ENCODE results near the gene COQ9. TPM values are rescaled to one million over a fixed set of nuclear protein-coding genes. Genes with fewer than 3 reads are reported as not detected.
"Not testable (repeated sequence)": the region's sequence is repeated elsewhere in the genome, so short reads cannot be mapped to it uniquely, and the experiment has no call there.

COQ9 gene
- total RNA-seq, 3 donors from 2014 or later = 44.5 to 47.2 (median 47.0) TPM

DNA sequence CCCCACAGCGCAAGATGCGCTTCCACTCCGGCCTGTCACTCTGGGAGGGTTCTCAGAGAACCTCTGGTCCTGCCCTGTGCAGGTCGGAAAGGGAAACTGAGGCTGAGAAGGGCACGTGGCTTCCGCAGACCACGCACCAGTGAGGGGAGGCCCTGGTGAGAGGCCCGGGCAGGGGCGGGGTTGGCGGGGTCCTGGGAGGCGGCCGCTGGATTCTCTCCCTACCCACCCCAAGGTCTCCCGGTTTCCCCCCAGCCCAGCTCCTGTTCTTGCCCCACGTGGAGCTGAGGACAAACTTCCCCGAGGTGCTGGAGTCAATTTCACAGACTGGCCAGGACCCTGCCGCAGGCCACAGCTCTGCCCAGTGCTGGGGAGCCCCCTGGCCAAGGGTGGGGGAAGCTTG, 31.2 kb upstream of the COQ9 start:
- no peaks in the 10 kb centered on the region for H3K36me3 Mint-ChIP-seq (ENCODE audit: insufficient read depth)
- no peaks in the 10 kb centered on the region for H3K9me3 Mint-ChIP-seq
- no peaks in the 10 kb centered on the region for H3K27me3 Mint-ChIP-seq (ENCODE audit: low read depth)
- H3K4me1 Mint-ChIP-seq (ENCODE audit: low read depth) = peaks cover 19% of the 10 kb centered on the region
- no peak overlapping the region for H3K4me3 Mint-ChIP-seq
- no peak for DNase-seq
- ATAC-seq = no peak

DNA sequence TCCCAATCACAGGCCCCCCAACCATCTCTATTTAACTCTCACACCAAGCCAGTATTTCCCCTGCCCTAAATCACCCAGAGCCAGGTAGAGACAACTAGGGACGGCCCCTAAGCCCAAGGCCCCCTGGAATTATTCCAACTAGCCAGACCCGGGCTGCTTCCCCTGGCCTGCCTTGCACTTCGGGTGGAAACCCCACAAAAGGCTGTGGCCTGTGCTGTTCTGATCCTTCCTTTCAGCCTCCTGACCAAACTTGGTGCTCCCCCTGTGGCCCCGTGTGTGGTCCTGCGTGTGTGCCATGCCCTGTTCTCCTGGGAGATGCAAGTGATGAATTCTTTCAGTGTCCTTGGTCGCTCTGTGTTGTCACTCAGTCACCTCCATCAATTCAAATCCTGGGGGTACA, 27.8 kb upstream of the COQ9 start:
- Mint-ChIP-seq H3K4me3 (no peak overlapping the region), H3K27me3 (ENCODE audit: low read depth) (no peaks in the 10 kb centered on the region), H3K4me1 (ENCODE audit: low read depth) (peaks cover 19% of the 10 kb centered on the region), H3K36me3 (ENCODE audit: insufficient read depth) (no peaks in the 10 kb centered on the region), H3K9me3 (no peaks in the 10 kb centered on the region)
- no peak for ATAC-seq
- DNase-seq = no peak

DNA sequence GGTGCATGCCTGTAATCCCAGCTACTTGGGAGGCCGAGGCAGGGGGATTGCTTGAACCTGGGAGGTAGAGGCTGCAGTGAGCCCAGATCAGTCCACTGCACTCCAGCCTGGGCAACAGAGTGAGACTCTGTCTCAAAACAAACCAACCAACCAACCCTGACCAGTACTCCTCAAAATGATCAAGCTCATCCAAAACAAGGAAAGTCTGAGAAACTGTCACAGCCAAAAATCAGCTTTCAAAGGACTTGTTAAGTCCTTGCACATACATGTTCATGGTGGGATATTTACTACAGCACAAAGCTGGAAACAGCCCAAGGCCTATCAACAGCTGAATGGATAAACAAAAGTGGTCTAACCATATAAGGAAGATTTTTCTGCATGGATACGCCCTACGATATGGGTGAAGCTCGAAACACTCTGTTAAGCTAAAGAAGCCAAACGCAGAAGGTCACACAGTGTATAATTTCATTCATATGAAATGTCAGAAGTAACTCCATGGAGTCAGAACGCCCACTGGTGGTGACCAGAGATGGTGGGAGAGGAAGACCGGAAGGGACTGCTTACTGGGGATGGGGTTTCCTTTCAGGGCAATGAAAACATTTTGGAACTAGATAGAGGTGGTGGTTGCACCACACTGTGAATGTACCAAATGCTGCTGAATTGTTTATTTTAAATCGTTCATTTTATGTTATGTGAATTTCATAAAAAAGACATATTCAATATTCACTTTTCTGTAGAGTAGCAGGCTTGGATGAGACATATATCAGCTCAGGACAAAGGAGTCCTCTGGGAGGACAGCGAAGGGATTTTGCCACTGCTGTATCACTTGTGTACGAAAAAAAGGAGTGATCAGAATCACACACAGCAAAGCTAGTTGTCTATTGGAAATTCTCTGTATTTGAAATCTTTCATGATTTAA, 25.0 kb upstream of the COQ9 start:
- H3K4me1 Mint-ChIP-seq (ENCODE audit: low read depth) = peaks cover 11% of the 10 kb centered on the region
- no peaks in the 10 kb centered on the region for H3K27me3 Mint-ChIP-seq (ENCODE audit: low read depth)
- peaks cover under 1% of the 10 kb centered on the region for H3K36me3 Mint-ChIP-seq (ENCODE audit: insufficient read depth)
- no peak overlapping the region for H3K4me3 Mint-ChIP-seq
- no peak for ATAC-seq
- no peaks in the 10 kb centered on the region for H3K9me3 Mint-ChIP-seq
- DNase-seq = no peak

DNA sequence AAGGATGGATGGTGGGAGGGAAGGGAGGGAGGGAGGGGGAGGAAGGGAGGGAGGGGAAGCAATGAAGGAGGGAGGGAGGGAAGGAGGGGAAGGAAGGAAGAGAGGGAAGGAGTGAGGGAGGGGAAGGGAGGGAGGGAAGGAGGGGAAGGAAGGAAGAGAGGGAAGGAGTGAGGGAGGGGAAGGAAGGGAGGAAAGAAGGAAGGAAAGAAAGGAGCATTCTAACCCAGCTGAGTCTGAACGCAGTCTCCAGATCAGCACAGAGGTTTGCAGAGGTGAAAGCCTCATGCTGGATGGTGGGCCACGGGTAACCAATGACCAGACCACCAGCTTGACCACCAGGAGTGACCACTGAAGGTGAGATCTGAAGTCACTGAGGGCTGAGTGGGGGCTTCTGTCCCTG, 24.1 kb upstream of the COQ9 start:
- H3K4me1 Mint-ChIP-seq (ENCODE audit: low read depth) = peaks cover 9% of the 10 kb centered on the region
- H3K27me3 Mint-ChIP-seq (ENCODE audit: low read depth) = no peaks in the 10 kb centered on the region
- no peak for ATAC-seq

DNA sequence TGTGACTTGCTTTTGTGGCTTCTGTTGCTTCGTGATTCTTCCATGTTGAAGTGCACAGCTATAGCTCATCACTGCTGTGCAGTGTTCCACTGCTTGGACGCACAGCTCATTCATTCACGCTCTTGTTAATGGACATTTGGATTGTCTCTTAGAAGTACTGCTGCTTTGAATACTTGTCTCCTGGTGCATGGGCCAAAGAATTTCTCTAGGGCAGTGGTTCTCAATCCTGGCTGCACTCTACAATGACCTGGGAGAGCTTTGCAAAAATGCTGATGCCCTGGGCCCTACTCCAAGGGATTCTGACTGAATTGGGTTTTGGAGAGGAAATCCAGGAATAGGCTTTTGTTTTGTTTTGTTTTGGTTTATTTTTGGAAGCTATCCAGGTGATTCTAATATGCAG, 22.7 kb upstream of the COQ9 start:
- Mint-ChIP-seq H3K4me3 (no peak overlapping the region), H3K9me3 (no peaks in the 10 kb centered on the region), H3K27me3 (ENCODE audit: low read depth) (no peaks in the 10 kb centered on the region), H3K36me3 (ENCODE audit: insufficient read depth) (peaks cover 14% of the 10 kb centered on the region), H3K4me1 (ENCODE audit: low read depth) (no peaks in the 10 kb centered on the region)
- ATAC-seq (no peak), DNase-seq (no peak)

More for the DNA sequence above, 24.1 kb upstream of the COQ9 start:
- Mint-ChIP-seq H3K9me3 (no peaks in the 10 kb centered on the region), H3K36me3 (ENCODE audit: insufficient read depth) (peaks cover 4% of the 10 kb centered on the region), H3K4me3 (no peak overlapping the region)
- no peak for DNase-seq

DNA sequence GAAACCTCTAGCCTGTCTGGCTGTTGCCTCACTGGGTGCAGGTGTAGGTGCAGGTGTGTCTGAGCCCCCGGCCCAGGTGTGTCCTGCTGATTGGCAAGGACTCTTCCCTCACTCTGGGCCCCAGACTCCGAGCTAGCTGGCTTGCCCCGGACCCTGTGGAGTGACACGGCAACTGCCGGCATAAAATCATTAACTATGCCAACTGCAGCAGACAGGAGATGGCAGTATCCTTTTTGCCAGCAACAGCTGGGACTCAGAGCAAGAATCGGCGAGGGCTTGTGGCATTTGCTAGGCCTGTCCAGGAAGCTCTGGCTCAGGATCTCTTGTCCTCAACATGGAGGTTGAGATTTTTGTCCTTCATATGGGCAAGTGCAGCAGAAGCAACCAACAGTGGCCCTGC, 20.9 kb upstream of the COQ9 start:
- DNase-seq (no peak), ATAC-seq (no peak)
- Mint-ChIP-seq H3K4me3 (no peak overlapping the region), H3K4me1 (ENCODE audit: low read depth) (no peaks in the 10 kb centered on the region), H3K27me3 (ENCODE audit: low read depth) (no peaks in the 10 kb centered on the region), H3K36me3 (ENCODE audit: insufficient read depth) (peaks cover 29% of the 10 kb centered on the region), H3K9me3 (no peaks in the 10 kb centered on the region)

DNA sequence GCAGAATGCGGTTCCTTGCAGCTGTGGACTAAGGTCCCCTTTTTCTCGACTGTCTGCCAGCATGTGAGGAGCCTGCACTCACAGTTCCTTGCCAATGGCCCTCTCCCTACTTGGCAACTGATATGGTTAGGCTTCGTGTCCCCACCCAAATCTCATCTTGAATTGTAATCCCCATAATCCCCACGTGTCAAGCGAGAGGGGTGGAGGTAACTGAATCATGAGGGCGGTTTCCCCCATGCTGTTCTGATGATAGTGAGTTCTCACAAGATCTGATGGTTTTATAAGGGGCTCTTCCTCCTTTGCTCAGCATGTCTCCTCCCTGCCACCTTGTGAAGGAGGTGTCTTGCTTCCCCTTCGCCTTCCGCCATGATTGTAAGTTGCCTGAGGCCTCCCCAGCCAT, 20.0 kb upstream of the COQ9 start:
- no peak for ATAC-seq
- Mint-ChIP-seq H3K4me3 (no peak overlapping the region), H3K4me1 (ENCODE audit: low read depth) (peaks cover 1% of the 10 kb centered on the region), H3K9me3 (no peaks in the 10 kb centered on the region), H3K36me3 (ENCODE audit: insufficient read depth) (peaks cover 31% of the 10 kb centered on the region), H3K27me3 (ENCODE audit: low read depth) (no peaks in the 10 kb centered on the region)
- no peak for DNase-seq

DNA sequence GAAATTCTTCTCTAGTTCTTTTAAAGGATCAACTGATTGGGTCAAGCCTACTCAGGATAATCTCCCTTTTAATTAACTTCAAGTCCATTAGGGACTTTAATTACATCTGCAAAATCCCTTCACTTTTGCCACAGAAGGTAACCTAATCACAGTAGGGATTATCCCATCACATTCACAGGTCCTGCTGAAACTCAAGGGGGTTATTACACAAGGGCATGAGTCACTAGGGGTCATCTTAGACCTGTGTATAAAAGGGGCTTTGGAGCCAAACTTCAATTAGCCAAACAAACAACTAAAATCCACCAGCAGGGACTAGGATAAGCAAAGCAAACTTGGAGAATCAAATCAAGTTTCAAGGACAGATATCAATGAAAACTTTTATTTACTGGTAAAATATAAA, 19.5 kb upstream of the COQ9 start:
- Mint-ChIP-seq H3K36me3 (ENCODE audit: insufficient read depth) (peaks cover 36% of the 10 kb centered on the region), H3K4me3 (no peak overlapping the region), H3K9me3 (no peaks in the 10 kb centered on the region), H3K4me1 (ENCODE audit: low read depth) (peaks cover 6% of the 10 kb centered on the region), H3K27me3 (ENCODE audit: low read depth) (no peaks in the 10 kb centered on the region)
- DNase-seq (no peak), ATAC-seq (no peak)

DNA sequence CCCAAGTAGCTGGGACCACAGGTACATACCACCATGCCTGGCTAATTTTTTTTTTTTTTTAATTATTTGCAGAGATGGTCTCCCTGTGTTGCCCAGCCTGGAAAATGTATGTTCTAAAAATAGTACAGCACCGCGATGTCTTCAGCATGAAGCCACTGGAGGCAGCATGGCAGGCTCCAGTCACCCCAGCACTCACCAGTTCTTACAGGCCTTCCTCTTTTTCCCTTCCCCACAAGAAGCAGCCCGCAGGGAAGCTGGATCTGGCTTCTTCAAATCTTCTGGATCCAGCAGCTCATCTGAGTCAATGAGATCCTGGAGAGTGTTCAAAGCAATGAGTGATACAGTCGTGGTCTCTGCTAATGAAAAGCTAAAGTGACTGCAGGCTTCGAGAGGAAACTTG, 16.3 kb upstream of the COQ9 start:
- DNase-seq (no peak), ATAC-seq (no peak)
- Mint-ChIP-seq H3K4me3 (no peak overlapping the region), H3K4me1 (ENCODE audit: low read depth) (peaks cover 30% of the 10 kb centered on the region), H3K27me3 (ENCODE audit: low read depth) (no peaks in the 10 kb centered on the region), H3K9me3 (no peaks in the 10 kb centered on the region), H3K36me3 (ENCODE audit: insufficient read depth) (peaks cover 52% of the 10 kb centered on the region)

DNA sequence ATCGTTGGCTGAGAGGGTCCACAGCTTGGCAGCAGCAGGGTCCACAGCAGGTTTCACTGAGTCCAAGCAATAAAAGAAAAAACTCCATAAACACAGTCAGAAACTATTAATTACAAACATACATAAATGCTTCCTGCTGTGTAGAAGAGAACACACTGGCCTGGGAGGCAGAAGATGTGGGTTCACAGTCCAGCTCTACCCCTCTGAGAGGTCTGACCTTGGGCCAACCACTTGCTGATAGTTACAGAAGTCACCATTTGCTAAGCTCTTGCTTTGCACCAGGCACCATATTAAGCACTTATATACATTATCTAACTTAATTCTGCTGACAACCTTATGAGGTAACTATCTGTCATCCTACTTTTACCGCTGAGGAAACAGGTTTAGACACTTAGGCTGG, 14.8 kb upstream of the COQ9 start:
- no peaks in the 10 kb centered on the region for H3K27me3 Mint-ChIP-seq (ENCODE audit: low read depth)
- H3K36me3 Mint-ChIP-seq (ENCODE audit: insufficient read depth) = peaks cover 52% of the 10 kb centered on the region
- H3K4me3 Mint-ChIP-seq = no peak overlapping the region
- H3K4me1 Mint-ChIP-seq (ENCODE audit: low read depth) = peaks cover 30% of the 10 kb centered on the region
- DNase-seq = no peak
- H3K9me3 Mint-ChIP-seq = no peaks in the 10 kb centered on the region
- ATAC-seq = no peak

DNA sequence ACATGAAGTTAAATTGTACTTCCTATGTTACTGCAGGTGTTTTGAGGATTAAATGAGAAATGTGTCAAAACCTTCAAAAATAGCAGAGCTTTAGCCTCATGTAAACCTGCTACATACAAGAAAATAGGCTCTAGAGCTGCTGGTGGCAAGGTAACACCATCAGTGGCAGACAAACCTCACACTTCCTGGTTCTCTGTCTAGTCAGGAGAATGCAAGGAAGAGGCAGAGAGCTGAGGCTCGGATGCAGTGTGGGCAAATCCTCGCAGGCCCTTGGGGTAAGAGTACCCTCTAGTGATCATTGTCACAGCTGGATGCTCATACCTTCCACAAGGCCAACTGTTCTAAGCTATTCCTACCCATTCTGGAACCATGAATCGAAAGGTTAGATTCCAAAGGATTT, 14.3 kb upstream of the COQ9 start:
- peaks cover 30% of the 10 kb centered on the region for H3K4me1 Mint-ChIP-seq (ENCODE audit: low read depth)
- no peaks in the 10 kb centered on the region for H3K27me3 Mint-ChIP-seq (ENCODE audit: low read depth)
- no peaks in the 10 kb centered on the region for H3K9me3 Mint-ChIP-seq
- no peak overlapping the region for H3K4me3 Mint-ChIP-seq
- no peak for DNase-seq
- no peak for ATAC-seq
- H3K36me3 Mint-ChIP-seq (ENCODE audit: insufficient read depth) = peaks cover 52% of the 10 kb centered on the region

DNA sequence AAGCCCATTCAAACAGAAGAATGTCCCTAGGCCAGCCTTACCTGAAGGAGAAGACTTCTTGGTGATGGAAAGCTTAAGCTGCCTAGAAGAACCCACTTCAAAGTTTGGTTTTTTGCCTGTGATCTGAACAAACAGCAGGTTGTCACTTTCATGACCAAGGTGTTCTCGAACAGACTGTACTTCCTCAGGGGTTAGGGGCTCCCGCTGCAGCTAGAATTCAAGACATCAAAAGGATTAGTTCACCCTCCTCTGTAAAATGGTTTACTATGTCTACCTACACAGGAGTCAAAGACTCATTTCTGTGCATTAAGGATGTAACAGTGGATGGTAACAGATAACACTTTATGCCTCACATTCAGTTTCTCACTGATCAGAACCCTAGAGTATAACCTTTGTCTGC, 13.3 kb upstream of the COQ9 start:
- Mint-ChIP-seq H3K36me3 (ENCODE audit: insufficient read depth) (peaks cover 54% of the 10 kb centered on the region), H3K4me1 (ENCODE audit: low read depth) (peaks cover 30% of the 10 kb centered on the region), H3K9me3 (no peaks in the 10 kb centered on the region), H3K27me3 (ENCODE audit: low read depth) (no peaks in the 10 kb centered on the region), H3K4me3 (no peak overlapping the region)
- ATAC-seq = peak; percentile 18 to 55
- no peak for DNase-seq

DNA sequence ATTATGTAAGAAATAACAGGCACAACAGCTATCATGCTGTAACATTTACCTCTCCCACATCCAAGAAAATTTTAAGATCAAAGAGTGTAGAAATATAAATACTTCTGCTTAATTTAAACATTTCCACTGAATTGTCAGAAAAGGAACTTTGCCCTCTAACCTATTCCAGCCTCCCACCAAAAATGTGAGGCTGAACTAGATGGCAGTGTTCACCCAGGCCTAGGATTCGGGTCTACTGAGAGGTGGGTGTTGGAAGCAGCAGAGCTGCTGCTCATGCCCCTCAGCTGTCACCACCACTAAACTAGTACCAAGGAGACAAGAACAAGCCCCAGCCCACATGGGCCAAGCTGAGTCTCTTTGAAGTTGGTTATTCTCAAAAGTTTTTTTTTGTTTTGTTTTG, 11.4 kb upstream of the COQ9 start:
- no peak for DNase-seq
- no peak for ATAC-seq
- Mint-ChIP-seq H3K4me3 (no peak overlapping the region), H3K9me3 (peaks cover 10% of the 10 kb centered on the region), H3K27me3 (ENCODE audit: low read depth) (no peaks in the 10 kb centered on the region), H3K4me1 (ENCODE audit: low read depth) (peaks cover 30% of the 10 kb centered on the region), H3K36me3 (ENCODE audit: insufficient read depth) (peaks cover 61% of the 10 kb centered on the region)

DNA sequence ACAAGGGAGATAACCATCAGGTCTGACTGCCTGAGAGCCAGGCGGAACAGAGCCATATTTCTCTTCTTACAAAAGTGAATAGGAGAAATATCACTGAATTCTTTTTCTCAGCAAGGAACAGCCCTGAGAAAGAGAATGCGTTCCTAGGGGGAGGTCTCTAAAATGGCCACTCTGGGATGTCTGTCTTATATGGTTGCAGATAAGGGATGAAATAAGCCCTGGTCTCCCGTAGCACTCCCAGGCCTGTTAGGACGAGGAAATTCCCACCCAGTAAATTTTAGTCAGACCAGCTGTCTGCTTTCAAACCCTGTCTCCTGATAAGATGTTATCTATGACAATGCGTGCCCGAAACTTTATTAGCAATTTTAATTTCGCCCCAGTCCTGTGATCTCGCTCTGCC, 7.3 kb upstream of the COQ9 start:
- Mint-ChIP-seq H3K4me1 (ENCODE audit: low read depth) (peaks cover 11% of the 10 kb centered on the region), H3K36me3 (ENCODE audit: insufficient read depth) (peaks cover 43% of the 10 kb centered on the region), H3K9me3 (peaks cover 10% of the 10 kb centered on the region)
- H3K4me3 Mint-ChIP-seq; H3K27me3 Mint-ChIP-seq (ENCODE audit: low read depth); ATAC-seq; DNase-seq: not testable (repeated sequence)

DNA sequence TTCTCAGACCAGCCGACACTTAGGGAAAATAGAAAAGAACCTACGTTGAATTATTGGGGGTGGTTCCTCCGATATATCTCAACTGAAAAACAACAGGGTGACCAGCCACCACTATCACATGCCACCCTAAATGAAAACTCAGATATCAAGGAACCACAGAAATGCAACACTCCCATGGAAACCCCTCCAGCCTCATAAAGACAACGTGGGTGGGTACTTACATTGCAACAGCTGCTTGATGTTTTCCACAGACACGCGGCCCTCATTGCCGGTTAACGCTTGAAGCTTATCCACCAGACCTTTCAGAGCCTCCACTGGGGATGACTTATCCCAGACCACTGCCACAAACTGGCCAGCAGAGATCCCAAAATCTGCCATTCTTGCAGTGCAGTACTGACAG, 6.7 kb upstream of the COQ9 start:
- H3K36me3 Mint-ChIP-seq (ENCODE audit: insufficient read depth) = peaks cover 41% of the 10 kb centered on the region
- H3K9me3 Mint-ChIP-seq = peaks cover 10% of the 10 kb centered on the region
- not testable (repeated sequence) for H3K27me3 Mint-ChIP-seq (ENCODE audit: low read depth); ATAC-seq; DNase-seq; H3K4me3 Mint-ChIP-seq
- peaks cover 12% of the 10 kb centered on the region for H3K4me1 Mint-ChIP-seq (ENCODE audit: low read depth)
